IMR-90 (cell line): Measurements from ENCODE around the gene CPB2.

Experiments used
- CEBPB ChIP-seq: IDR thresholded peaks from 2 replicates; pipeline ENCODE4 v1.6.1; 2012; ENCODE audit warnings: low read depth, low read length, improper control_type of control experiment
- CHD1 ChIP-seq: IDR thresholded peaks from 2 replicates; pipeline ENCODE4 v1.6.1; 2012; ENCODE audit warnings: low read depth, low read length, improper control_type of control experiment
- CTCF ChIP-seq: conservative IDR thresholded peaks from 2 replicates; pipeline ENCODE4 v1.5.1; 2012; ENCODE audit warnings: mild to moderate bottlenecking, low read depth, low read length, improper control_type of control experiment
- ELK1 ChIP-seq: fragments of 150-350 bp; IDR thresholded peaks from 2 replicates; pipeline ENCODE4 v1.6.1; 2016; ENCODE audit warnings: low read depth, mild to moderate bottlenecking, low read length, moderate library complexity, borderline replicate concordance
- MAFK ChIP-seq: IDR thresholded peaks from 2 replicates; pipeline ENCODE4 v1.6.1; 2012; ENCODE audit warnings: low read depth, low read length, improper control_type of control experiment
- POLR2A ChIP-seq: IDR thresholded peaks from 2 replicates; pipeline ENCODE4 v1.6.1; 2012; ENCODE audit warnings: mild to moderate bottlenecking, low read depth, low read length
- RAD21 ChIP-seq: IDR thresholded peaks from 2 replicates; pipeline ENCODE4 v1.6.1; 2012; ENCODE audit warnings: low read length, improper control_type of control experiment
- SMC3 ChIP-seq: fragments of 150-350 bp; IDR thresholded peaks from 2 replicates; pipeline ENCODE4 v1.6.1; 2016; ENCODE audit warnings: low read depth, mild to moderate bottlenecking, antibody characterized with exemption, low read length, moderate library complexity
- USF2 ChIP-seq: fragments of 150-350 bp; IDR thresholded peaks from 2 replicates; pipeline ENCODE4 v1.6.1; 2017; ENCODE audit warnings: mild to moderate bottlenecking, antibody characterized with exemption, low read length, low read depth

- TF ChIP-seq POLR2A (no peak), CTCF (no peak), CHD1 (no peak), ELK1 (no peak), USF2 (no peak), CEBPB (no peak), RAD21 (no peak), MAFK (no peak), SMC3 (no peak)
Measured at GRCh38 chr13:46085737-46086136, 19.1 kb downstream of the CPB2 start.
